CD4-positive, alpha-beta T cell (primary cell): ENCODE results near the gene B3GALNT2. TPM values are rescaled to one million over a fixed set of nuclear protein-coding genes. Genes with fewer than 3 reads are reported as not detected.

Experiments
- ATAC-seq: fragments of 200-7000 bp; cut with Tn5 transposase; one replicate; pipeline ENCODE4 v1.10.0; 2022; ENCODE audit warnings: mild to moderate bottlenecking; ENCODE audit not compliant: poor library complexity
- CTCF ChIA-PET: fragments of 350-600 bp; sonication (Branson Sonifier 250); formaldehyde crosslinking; loops from one replicate; lab custom pipeline; 2021; ENCODE audit warnings: antibody characterized with exemption, inconsistent platforms; lab: Charles Lee
- POLR2A ChIA-PET: fragments of 350-600 bp; sonication (Branson Sonifier 250); formaldehyde crosslinking; loops from one replicate; lab custom pipeline; 2021; ENCODE audit warnings: antibody characterized with exemption, inconsistent platforms; lab: Charles Lee
- DNase-seq, 14 experiments: peaks; one replicate each; pipeline ENCODE4 v3.0.0-alpha.2; 2013 to 2020; ENCODE audit warnings: mixed read lengths in 2 of 14
- H3K27ac ChIP-seq, 2 donors: one replicate each; pipeline versions ENCODE4 v1.5.1 to v1.7.0; 2013; ENCODE audit warnings: low read length in 2 of 2, low read depth in 1 of 2, mild to moderate bottlenecking in 1 of 2
- H3K27me3 ChIP-seq, 2 experiments: 1 replicate in 1 of 2; 2 replicates in 1 of 2; pipeline versions ENCODE4 v1.6.1 to v1.7.0; 2013; ENCODE audit warnings: low read length in 2 of 2, control low read depth in 1 of 2, mild to moderate bottlenecking in 1 of 2, moderate library complexity in 1 of 2; ENCODE audit not compliant: insufficient read depth in 2 of 2, control insufficient read depth in 1 of 2
- H3K36me3 ChIP-seq: one replicate; pipeline ENCODE4 v1.6.1; 2013; ENCODE audit warnings: low read length, control low read depth; ENCODE audit not compliant: insufficient read depth
- H3K4me1 ChIP-seq: one replicate; pipeline ENCODE4 v1.6.1; 2013; ENCODE audit warnings: low read length, control low read depth; ENCODE audit not compliant: insufficient read depth
- H3K4me3 ChIP-seq: one replicate; pipeline ENCODE4 v1.5.1; 2013; ENCODE audit warnings: mild to moderate bottlenecking, low read length, moderate library complexity
- H3K9me3 ChIP-seq, 2 experiments: 1 replicate in 1 of 2; 2 replicates in 1 of 2; pipeline versions ENCODE4 v1.6.1 to v1.7.0; 2013; ENCODE audit warnings: low read length in 2 of 2, mild to moderate bottlenecking in 2 of 2, control low read depth in 1 of 2, moderate library complexity in 1 of 2; ENCODE audit not compliant: control insufficient read depth in 1 of 2, insufficient read depth in 1 of 2
- H3K27ac Mint-ChIP-seq: one replicate; pipeline ENCODE4 v1.8.0; 2020; ENCODE audit warnings: mixed read lengths
- H3K27me3 Mint-ChIP-seq: one replicate; pipeline ENCODE4 v1.8.0; 2021; ENCODE audit warnings: mixed read lengths
- H3K36me3 Mint-ChIP-seq: one replicate; pipeline ENCODE4 v1.8.0; 2021; ENCODE audit warnings: low read depth, mixed read lengths
- H3K4me1 Mint-ChIP-seq: one replicate; pipeline ENCODE4 v1.8.0; 2021; ENCODE audit warnings: low read depth, mixed read lengths
- H3K4me3 Mint-ChIP-seq: one replicate; pipeline ENCODE4 v1.8.0; 2020; ENCODE audit warnings: mild to moderate bottlenecking, mixed read lengths
- H3K9me3 Mint-ChIP-seq: one replicate; pipeline ENCODE4 v1.8.0; 2020; ENCODE audit warnings: mixed read lengths
- intact Hi-C, 2 experiments: fragments of 100-400 bp; cut with DNase I in 1 of 2; cut with micrococcal nuclease in 1 of 2; formaldehyde crosslinking; loops; one replicate each; pipeline versions ENCODE4 v1.15.1 to v1.9.0; 2023 to 2025; cut with DNase I, micrococcal nuclease
- total RNA-seq, 174 experiments: library from RNA in 2 of 174; stranded (reverse) in 2 of 174; gene quantifications; one replicate each; pipeline ENCODE4 v1.2.3 and lab custom pipeline; 2021 to 2026
- TF ChIP-seq, protein P1 (sequence below): fragments of 200-600 bp; IDR thresholded peaks from one replicate; pipeline ENCODE4 v1.8.0; 2022; ENCODE audit warnings: antibody characterized with exemption, mild to moderate bottlenecking

Gene B3GALNT2
- total RNA-seq, 2 experiments from 2014 or later: 4.0 to 5.4 TPM

DNA sequence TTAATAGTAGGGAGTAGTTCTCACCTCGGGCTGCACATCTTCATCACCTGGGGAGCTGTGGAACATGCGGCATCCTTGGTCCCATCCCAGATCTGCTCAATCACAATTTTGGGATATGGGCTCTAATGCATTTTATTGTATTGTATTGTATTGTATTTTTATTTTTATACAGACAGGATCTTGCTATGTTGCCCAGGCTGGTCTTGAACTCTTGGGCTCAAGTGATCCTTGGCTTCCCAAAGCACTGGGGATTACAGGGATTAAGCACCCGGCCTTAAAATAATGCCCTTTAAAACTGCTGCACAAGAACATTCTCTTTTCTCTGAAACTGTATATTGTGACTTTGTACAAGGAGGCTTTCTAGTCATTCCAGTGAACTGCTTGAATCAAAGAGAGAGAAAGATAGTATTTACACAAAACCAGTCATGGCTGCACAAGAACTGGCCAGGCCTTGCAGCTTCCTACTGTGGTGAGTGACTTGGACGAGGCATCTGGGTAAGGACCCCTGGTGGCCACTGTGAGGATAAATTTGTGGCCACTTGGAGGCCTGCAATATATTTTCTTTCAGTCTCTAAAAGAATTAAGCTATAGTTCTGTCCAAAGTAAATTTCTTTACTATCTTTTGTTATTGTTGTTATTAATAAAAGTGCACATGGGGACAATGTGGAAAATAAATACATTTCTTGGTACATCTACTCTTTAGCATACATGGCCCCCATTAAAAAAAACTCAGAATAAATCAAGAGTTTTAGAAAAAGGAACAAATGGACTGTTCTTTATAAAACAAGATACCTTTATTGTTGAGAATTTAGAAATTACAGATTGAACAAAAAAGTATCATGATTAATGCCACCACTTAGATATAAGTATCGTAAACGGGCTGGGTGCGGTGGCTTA is 89.0 kb downstream of the B3GALNT2 start:
- H3K27me3 Mint-ChIP-seq: no peaks in the 10 kb centered on the region
- H3K27ac ChIP-seq: no peak overlapping the region
- no peaks in the 10 kb centered on the region for H3K9me3 ChIP-seq
- no peaks in the 10 kb centered on the region for H3K27me3 ChIP-seq
- TF ChIP-seq, protein P1, sequence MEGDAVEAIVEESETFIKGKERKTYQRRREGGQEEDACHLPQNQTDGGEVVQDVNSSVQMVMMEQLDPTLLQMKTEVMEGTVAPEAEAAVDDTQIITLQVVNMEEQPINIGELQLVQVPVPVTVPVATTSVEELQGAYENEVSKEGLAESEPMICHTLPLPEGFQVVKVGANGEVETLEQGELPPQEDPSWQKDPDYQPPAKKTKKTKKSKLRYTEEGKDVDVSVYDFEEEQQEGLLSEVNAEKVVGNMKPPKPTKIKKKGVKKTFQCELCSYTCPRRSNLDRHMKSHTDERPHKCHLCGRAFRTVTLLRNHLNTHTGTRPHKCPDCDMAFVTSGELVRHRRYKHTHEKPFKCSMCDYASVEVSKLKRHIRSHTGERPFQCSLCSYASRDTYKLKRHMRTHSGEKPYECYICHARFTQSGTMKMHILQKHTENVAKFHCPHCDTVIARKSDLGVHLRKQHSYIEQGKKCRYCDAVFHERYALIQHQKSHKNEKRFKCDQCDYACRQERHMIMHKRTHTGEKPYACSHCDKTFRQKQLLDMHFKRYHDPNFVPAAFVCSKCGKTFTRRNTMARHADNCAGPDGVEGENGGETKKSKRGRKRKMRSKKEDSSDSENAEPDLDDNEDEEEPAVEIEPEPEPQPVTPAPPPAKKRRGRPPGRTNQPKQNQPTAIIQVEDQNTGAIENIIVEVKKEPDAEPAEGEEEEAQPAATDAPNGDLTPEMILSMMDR: peak; percentile 84
- no peaks in the 10 kb centered on the region for H3K4me1 ChIP-seq
- peak; percentile 88 for ATAC-seq
- H3K36me3 ChIP-seq: peaks cover 4% of the 10 kb centered on the region
- no peak overlapping the region for H3K27ac Mint-ChIP-seq
- peaks cover 10% of the 10 kb centered on the region for H3K4me1 Mint-ChIP-seq
- no peak overlapping the region for H3K4me3 ChIP-seq
- ChIA-PET POLR2A (interaction anchor here (1.0 kb wide), 2 partner anchors 162 to 175 kb away, joined by 3 to 4 read pairs; no protein-coding TSS in a partner anchor), CTCF (interaction anchor here (0.5 to 3.3 kb wide), 20 partner anchors 10 to 1276 kb away, joined by 3 to 40 read pairs (median 4); partner anchors contain the start of genes B3GALNT2 and RBM34)
- H3K36me3 Mint-ChIP-seq: peaks cover 23% of the 10 kb centered on the region
- intact Hi-C loops: loop anchor here (2.0 to 5.0 kb wide), 4 partner anchors 86 to 928 kb away; partner anchors contain the start of genes ARID4B (in 1 of the 2) and GGPS1 (in 1 of the 2)
- H3K4me3 Mint-ChIP-seq: no peak overlapping the region
- DNase-seq: peak; percentile 39 to 78 (median 51)
- H3K9me3 Mint-ChIP-seq: no peaks in the 10 kb centered on the region

DNA sequence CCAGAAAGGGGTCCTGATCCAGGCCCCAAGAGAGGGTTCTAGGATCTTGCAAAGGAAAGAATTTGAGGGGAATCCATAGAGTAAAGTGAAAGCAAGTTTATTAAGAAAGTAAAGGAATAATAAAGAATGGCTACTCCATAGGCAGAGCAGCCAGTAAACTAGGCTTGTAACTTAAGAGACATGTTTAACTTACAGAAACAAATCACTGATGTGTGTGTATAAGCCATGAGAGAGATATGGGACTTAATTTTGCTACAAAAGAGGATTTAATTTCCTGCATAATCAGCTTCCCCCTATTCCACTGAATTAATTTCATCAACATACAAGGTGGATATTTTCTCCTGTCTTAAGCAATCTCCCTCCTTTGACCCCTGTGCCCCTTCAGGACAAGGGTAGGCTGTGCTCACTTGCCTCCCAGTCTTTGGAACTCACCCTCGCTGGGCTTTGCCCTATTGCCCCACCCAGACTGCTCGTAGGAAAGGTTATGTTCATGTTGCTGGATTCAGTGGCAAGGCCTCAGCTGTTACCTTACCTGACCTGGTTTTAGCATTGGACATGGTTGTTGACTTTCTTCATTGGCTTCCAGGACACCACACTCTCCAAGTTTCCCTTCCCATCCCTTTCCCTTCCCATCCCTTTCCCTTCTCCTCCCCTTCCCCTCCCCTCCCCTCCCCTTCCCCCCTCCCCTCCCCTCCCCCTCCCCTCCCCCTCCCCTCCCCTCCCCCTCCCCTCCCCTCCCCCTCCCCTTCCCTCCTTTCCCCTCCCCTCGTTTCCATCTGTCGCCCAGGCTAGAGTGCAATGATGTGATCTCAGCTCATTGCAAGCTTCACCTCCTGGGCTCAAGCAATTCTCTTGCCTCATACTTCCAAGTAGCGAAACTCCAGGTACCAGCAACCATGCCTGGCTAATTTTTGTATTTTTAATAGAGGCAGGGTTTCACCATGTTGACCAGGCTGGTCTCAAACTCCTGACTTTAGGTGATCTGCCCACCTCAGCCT is 92.5 kb downstream of the B3GALNT2 start:
- Histone ChIP-seq H3K4me1 (no peaks in the 10 kb centered on the region), H3K27me3 (no peaks in the 10 kb centered on the region), H3K27ac (no peak overlapping the region), H3K4me3 (no peak overlapping the region), H3K36me3 (no peaks in the 10 kb centered on the region), H3K9me3 (no peaks in the 10 kb centered on the region)
- Mint-ChIP-seq H3K36me3 (peaks cover 20% of the 10 kb centered on the region), H3K4me3 (no peak overlapping the region), H3K4me1 (peaks cover 4% of the 10 kb centered on the region), H3K27ac (no peak overlapping the region), H3K27me3 (no peaks in the 10 kb centered on the region), H3K9me3 (no peaks in the 10 kb centered on the region)
- DNase-seq: no peak
- intact Hi-C loops: loop anchor here in 1 of 2 experiments (5.0 kb wide), 2 partner anchors 44 to 74 kb away; partner anchors contain the start of gene TBCE
- no peak for ATAC-seq
- ChIA-PET CTCF (no interaction called here), POLR2A (interaction anchor here (1.0 kb wide), 1 partner anchor 81 kb away, joined by 3 read pairs; no protein-coding TSS in a partner anchor)
- TF ChIP-seq, protein P1: no peak

DNA sequence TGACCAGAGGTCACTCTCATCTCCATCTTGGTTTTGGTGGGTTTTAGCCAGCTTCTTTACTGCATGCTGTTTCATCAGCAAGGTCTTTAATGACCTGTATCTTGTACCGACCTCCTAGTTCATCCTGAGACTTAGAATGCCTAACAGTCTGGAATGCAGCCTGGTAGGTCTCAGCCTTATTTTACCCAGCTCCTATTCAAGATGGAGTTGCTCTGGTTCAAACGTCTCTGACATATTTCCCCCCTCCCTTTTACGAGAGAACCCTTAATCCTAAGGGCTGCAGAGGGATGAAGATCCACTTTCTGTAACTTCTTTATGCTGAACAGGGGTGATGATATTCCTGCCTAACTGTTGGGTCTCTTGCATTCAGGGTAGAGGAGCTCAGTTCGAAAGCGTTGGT is 93.8 kb downstream of the B3GALNT2 start:
- no peak overlapping the region for H3K27ac ChIP-seq
- no peak for DNase-seq
- CTCF ChIA-PET: no interaction called here
- no peak overlapping the region for H3K27ac Mint-ChIP-seq
- no peaks in the 10 kb centered on the region for H3K27me3 ChIP-seq
- H3K9me3 Mint-ChIP-seq: no peaks in the 10 kb centered on the region
- H3K36me3 Mint-ChIP-seq: peaks cover 16% of the 10 kb centered on the region
- H3K9me3 ChIP-seq: no peaks in the 10 kb centered on the region
- ATAC-seq: no peak
- no peaks in the 10 kb centered on the region for H3K36me3 ChIP-seq
- TF ChIP-seq, protein P1: no peak
- peaks cover 4% of the 10 kb centered on the region for H3K4me1 Mint-ChIP-seq
- no peak overlapping the region for H3K4me3 Mint-ChIP-seq
- POLR2A ChIA-PET: interaction anchor here (0.6 kb wide), 1 partner anchor 138 kb away, joined by 3 read pairs; no protein-coding TSS in a partner anchor
- H3K27me3 Mint-ChIP-seq: no peaks in the 10 kb centered on the region
- intact Hi-C loops: loop anchor here in 1 of 2 experiments (5.0 kb wide), 2 partner anchors 43 to 73 kb away; partner anchors contain the start of gene TBCE
- H3K4me3 ChIP-seq: no peak overlapping the region
- no peaks in the 10 kb centered on the region for H3K4me1 ChIP-seq
